ENCODE results near the gene SLC41A3. TPM values are rescaled to one million over a fixed set of nuclear protein-coding genes. Genes with fewer than 3 reads are reported as not detected.

Gene SLC41A3
- total and polyA plus RNA-seq, 2 of the 4 experiments (the other 2 are of a cell fraction) = 30.5 to 43.5 TPM

DNA sequence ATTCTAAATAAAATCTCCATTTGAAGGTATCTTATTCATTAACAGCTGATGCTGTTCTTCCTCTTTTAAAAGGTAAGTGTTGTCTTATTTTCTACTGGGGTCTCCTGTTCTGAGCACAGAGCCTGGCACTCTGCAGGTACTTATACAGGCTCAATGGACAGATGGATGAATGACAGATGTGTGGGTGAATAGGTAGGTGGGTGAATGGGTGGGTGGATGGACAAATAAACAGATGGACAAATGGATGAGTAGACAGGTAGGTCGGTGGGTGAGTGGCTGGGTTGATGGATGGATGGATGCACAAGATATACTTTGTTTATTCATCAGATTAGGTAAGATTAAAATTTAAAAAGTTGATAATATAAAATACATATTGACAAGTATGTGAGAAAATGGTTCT lies 53.5 kb downstream of the SLC41A3 start:
- Histone ChIP-seq H3K27ac (ENCODE audit: insufficient read depth, low read length) (no peak overlapping the region), H4K8ac (ENCODE audit: low read depth in 2 of 2, low read length in 2 of 2) (no peak overlapping the region), H3K9ac (ENCODE audit: low read depth, low read length) (no peak overlapping the region), H3K9me1 (ENCODE audit: insufficient read depth, low read length) (peaks cover 5% of the 10 kb centered on the region; the same call in 1 of the 2 replicates), H4K5ac (ENCODE audit: low read depth, low read length) (no peak overlapping the region), H3K23ac (ENCODE audit: low read depth, low read length) (no peak overlapping the region), H3K18ac (ENCODE audit: low read depth, low read length) (no peak overlapping the region), H2BK120ac (ENCODE audit: low read depth, low read length) (no peak overlapping the region), H2BK20ac (ENCODE audit: low read depth, low read length) (no peak overlapping the region), H3K4me2 (ENCODE audit: low read depth, low read length) (no peak overlapping the region), H4K91ac (ENCODE audit: insufficient read depth, low read depth, low read length) (no peak overlapping the region), H3K4ac (ENCODE audit: low read depth, low read length) (no peak overlapping the region), H3K79me1 (ENCODE audit: low read depth in 1 of 2, low read length in 2 of 2) (no peaks in the 10 kb centered on the region), H3K14ac (replicated peaks; ENCODE audit: low read depth, low read length) (no peak overlapping the region), H3K36me3 (ENCODE audit: control insufficient read depth, insufficient read depth, low read length) (no peaks in the 10 kb centered on the region), H3K56ac (ENCODE audit: extremely low read depth, insufficient read depth, low read length) (no peak overlapping the region), H3K4me3 (ENCODE audit: insufficient read depth, low read depth, low read length) (no peak overlapping the region), H2AK9ac (replicated peaks; ENCODE audit: low read depth, low read length, poor library complexity) (no peak overlapping the region), H4K20me1 (ENCODE audit: insufficient read depth, low read length) (no peaks in the 10 kb centered on the region), H2BK5ac (ENCODE audit: low read depth, low read length, poor library complexity, severe bottlenecking) (no peak overlapping the region), H3K27me3 (ENCODE audit: control insufficient read depth, insufficient read depth, low read length) (no peaks in the 10 kb centered on the region), H2BK15ac (ENCODE audit: low read depth, low read length) (no peak overlapping the region), H3K4me1 (ENCODE audit: control insufficient read depth, insufficient read depth, low read length) (no peaks in the 10 kb centered on the region), H2AK5ac (ENCODE audit: low read depth, low read length) (no peak overlapping the region), H2AFZ (replicated peaks; ENCODE audit: low read length, poor library complexity) (no peak overlapping the region), H3K9me3 (ENCODE audit: control insufficient read depth, insufficient read depth, low read length) (peaks cover 7% of the 10 kb centered on the region)
- CTCF ChIA-PET = no interaction called here
- ATAC-seq (ENCODE audit: low read depth) (no peak), DNase-seq (no peak)
- no peak for TF ChIP-seq POLR2A (IDR thresholded peaks at IDR 0.05; ENCODE audit: low read depth, low read length)
- TF ChIP-seq MXI1 (IDR thresholded peaks at IDR 0.05; ENCODE audit: borderline replicate concordance, low read depth, low read length) = no peak
- TF ChIP-seq MAFK (IDR thresholded peaks at IDR 0.05; ENCODE audit: low read depth, low read length) = no peak
- TF ChIP-seq, protein P1, sequence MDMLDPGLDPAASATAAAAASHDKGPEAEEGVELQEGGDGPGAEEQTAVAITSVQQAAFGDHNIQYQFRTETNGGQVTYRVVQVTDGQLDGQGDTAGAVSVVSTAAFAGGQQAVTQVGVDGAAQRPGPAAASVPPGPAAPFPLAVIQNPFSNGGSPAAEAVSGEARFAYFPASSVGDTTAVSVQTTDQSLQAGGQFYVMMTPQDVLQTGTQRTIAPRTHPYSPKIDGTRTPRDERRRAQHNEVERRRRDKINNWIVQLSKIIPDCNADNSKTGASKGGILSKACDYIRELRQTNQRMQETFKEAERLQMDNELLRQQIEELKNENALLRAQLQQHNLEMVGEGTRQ (IDR thresholded peaks at IDR 0.05; ENCODE audit: low read depth, low read length) = no peak
- in situ Hi-C loops (cut with MboI; ENCODE audit: low sequenced_read_pairs) (no loop called here), intact Hi-C loops (cut with micrococcal nuclease) (no loop called here), dilution Hi-C loops (cut with HindIII; ENCODE audit: low sequenced_read_pairs, unreplicated experiment) (no loop called here)
- POLR2A ChIA-PET (ENCODE audit: unreplicated experiment) = no interaction called here
- BruUV-seq (replicated peaks) = no TSS peak
- no CpG with 5 or more reads among the region's 1 CpG for WGBS, 2 experiments (ENCODE audit: extremely low coverage in 2 of 2, insufficient read length in 1 of 2)

All from IMR-90 (cell line).